NCI-H2107 treated with DMSO at 0.1 percent for 48 hours (cell line): ENCODE data around the gene KHDC4.

Experiments
- DNase-seq: peaks from one replicate; lab custom pipeline; 2025; ENCODE audit not compliant: unreplicated experiment; lab: John Stamatoyannopoulos, UW

Gene KHDC4

GRCh38 chr1:155970531-155971167, 36.4 kb upstream of the KHDC4 start:
- DNase-seq, result no peak

- DNase-seq, result no peak
Measured at GRCh38 chr1:155969377-155969791, 35.2 kb upstream of the KHDC4 start.

- peak; percentile 19 for DNase-seq
Measured at GRCh38 chr1:155968670-155969069, 34.5 kb upstream of the KHDC4 start.

GRCh38 chr1:155968051-155968400, 33.8 kb upstream of the KHDC4 start:
- DNase-seq, result no peak

GRCh38 chr1:155967341-155968050, 33.3 kb upstream of the KHDC4 start:
- no peak for DNase-seq

- no peak for DNase-seq
Measured at GRCh38 chr1:155966750-155967149, 32.5 kb upstream of the KHDC4 start.

GRCh38 chr1:155966135-155966534, 31.9 kb upstream of the KHDC4 start:
- DNase-seq, result no peak

- DNase-seq, result no peak
Measured at GRCh38 chr1:155964193-155964592, 30.0 kb upstream of the KHDC4 start.

GRCh38 chr1:155962599-155963211, 28.5 kb upstream of the KHDC4 start:
- DNase-seq, result no peak

GRCh38 chr1:155961937-155962336, 27.7 kb upstream of the KHDC4 start:
- no peak for DNase-seq

GRCh38 chr1:155960081-155960745, 26.0 kb upstream of the KHDC4 start:
- no peak for DNase-seq

GRCh38 chr1:155957411-155957915, 23.2 kb upstream of the KHDC4 start:
- no peak for DNase-seq

- DNase-seq, result no peak
Measured at GRCh38 chr1:155954645-155955044, 20.4 kb upstream of the KHDC4 start.

GRCh38 chr1:155952505-155952890, 18.3 kb upstream of the KHDC4 start:
- no peak for DNase-seq

- no peak for DNase-seq
Measured at GRCh38 chr1:155951753-155952504, 17.7 kb upstream of the KHDC4 start.

- DNase-seq, result no peak
Measured at GRCh38 chr1:155950829-155951228, 16.6 kb upstream of the KHDC4 start.

GRCh38 chr1:155947741-155948140, 13.5 kb upstream of the KHDC4 start:
- no peak for DNase-seq

- no peak for DNase-seq
Measured at GRCh38 chr1:155947292-155947691, 13.1 kb upstream of the KHDC4 start.

GRCh38 chr1:155946633-155947219, 12.5 kb upstream of the KHDC4 start:
- DNase-seq, result no peak

- peak; percentile 36 for DNase-seq
Measured at GRCh38 chr1:155944444-155944799, 10.2 kb upstream of the KHDC4 start.
